ENCODE data around the gene GPR4.
A peak's percentile ranks its signal among the peaks of the same experiment; 100 is the strongest.

GPR4 gene

GRCh38 chr19:45601524-45602374 lies at the start of gene GPR4:
TSS of gene GPR4 (minus strand) at chr19:45602212. CDS start at chr19:45591866, 10,346 bp downstream.
- no peak within 1 kb of the TSS for H3K9ac ChIP-seq (ENCODE audit: low read depth, low read length)
- H3K36me3 ChIP-seq (ENCODE audit: insufficient read depth, low read depth, low read length), result no peaks in the 10 kb centered on the region
- no peak within 1 kb of the TSS for H3K27ac ChIP-seq (ENCODE audit: low read length)
- no peaks in the 10 kb centered on the region for H3K9me3 ChIP-seq (ENCODE audit: insufficient read depth, low read depth, low read length)
- H3K4me3 ChIP-seq (ENCODE audit: low read length), result peak within 1 kb of the TSS; percentile 55
- peaks cover 11% of the 10 kb centered on the region; the same call in 1 of the 2 replicates for H3K4me1 ChIP-seq (ENCODE audit: insufficient read depth, low read length)
- H3K27me3 ChIP-seq (ENCODE audit: insufficient read depth, low read length), result peaks cover 74% of the 10 kb centered on the region

- Histone ChIP-seq H3K27me3 (ENCODE audit: insufficient read depth, low read length) (no peaks in the 10 kb centered on the region), H3K4me1 (ENCODE audit: insufficient read depth, low read length) (no peaks in the 10 kb centered on the region), H3K4me3 (ENCODE audit: low read length) (no peak overlapping the region), H3K9me3 (ENCODE audit: insufficient read depth, low read depth, low read length) (no peaks in the 10 kb centered on the region), H3K36me3 (ENCODE audit: insufficient read depth, low read depth, low read length) (no peaks in the 10 kb centered on the region), H3K9ac (ENCODE audit: low read depth, low read length) (no peak overlapping the region), H3K27ac (ENCODE audit: low read length) (no peak overlapping the region)
These were observed 48.7 kb upstream of the GPR4 start for GRCh38 chr19:45650722-45651121.

GRCh38 chr19:45646345-45646698 lies 44.3 kb upstream of the GPR4 start:
- Histone ChIP-seq H3K4me3 (ENCODE audit: low read length) (peak overlapping the region; percentile 63; the same call in 1 of the 2 replicates), H3K27me3 (ENCODE audit: insufficient read depth, low read length) (peaks cover 18% of the 10 kb centered on the region; the same call in 1 of the 2 replicates), H3K36me3 (ENCODE audit: insufficient read depth, low read depth, low read length) (no peaks in the 10 kb centered on the region), H3K4me1 (ENCODE audit: insufficient read depth, low read length) (peaks cover 6% of the 10 kb centered on the region; the same call in 1 of the 2 replicates), H3K27ac (ENCODE audit: low read length) (no peak overlapping the region), H3K9me3 (ENCODE audit: insufficient read depth, low read depth, low read length) (no peaks in the 10 kb centered on the region), H3K9ac (ENCODE audit: low read depth, low read length) (no peak overlapping the region)

GRCh38 chr19:45645631-45646344 lies 43.8 kb upstream of the GPR4 start:
- Histone ChIP-seq H3K9ac (ENCODE audit: low read depth, low read length) (no peak overlapping the region), H3K4me3 (ENCODE audit: low read length) (peak overlapping the region; percentile 63; the same call in 1 of the 2 replicates), H3K9me3 (ENCODE audit: insufficient read depth, low read depth, low read length) (no peaks in the 10 kb centered on the region), H3K36me3 (ENCODE audit: insufficient read depth, low read depth, low read length) (no peaks in the 10 kb centered on the region), H3K27me3 (ENCODE audit: insufficient read depth, low read length) (peaks cover 18% of the 10 kb centered on the region; the same call in 1 of the 2 replicates), H3K4me1 (ENCODE audit: insufficient read depth, low read length) (peaks cover 6% of the 10 kb centered on the region; the same call in 1 of the 2 replicates), H3K27ac (ENCODE audit: low read length) (no peak overlapping the region)

- H3K27me3 ChIP-seq (ENCODE audit: insufficient read depth, low read length), result peaks cover 18% of the 10 kb centered on the region; the same call in 1 of the 2 replicates
- no peak overlapping the region for H3K27ac ChIP-seq (ENCODE audit: low read length)
- peaks cover 6% of the 10 kb centered on the region; the same call in 1 of the 2 replicates for H3K4me1 ChIP-seq (ENCODE audit: insufficient read depth, low read length)
- H3K4me3 ChIP-seq (ENCODE audit: low read length), result peak overlapping the region; percentile 63; the same call in 1 of the 2 replicates
- H3K9ac ChIP-seq (ENCODE audit: low read depth, low read length), result no peak overlapping the region
- no peaks in the 10 kb centered on the region for H3K36me3 ChIP-seq (ENCODE audit: insufficient read depth, low read depth, low read length)
- H3K9me3 ChIP-seq (ENCODE audit: insufficient read depth, low read depth, low read length), result no peaks in the 10 kb centered on the region
These were observed 43.1 kb upstream of the GPR4 start for GRCh38 chr19:45645068-45645630.

GRCh38 chr19:45643927-45644771 lies 42.1 kb upstream of the GPR4 start:
- H3K4me3 ChIP-seq (ENCODE audit: low read length), result peak overlapping the region; percentile 78; the same call in 1 of the 2 replicates
- H3K27ac ChIP-seq (ENCODE audit: low read length), result no peak overlapping the region
- H3K9ac ChIP-seq (ENCODE audit: low read depth, low read length), result no peak overlapping the region
- peaks cover 18% of the 10 kb centered on the region; the same call in 1 of the 2 replicates for H3K27me3 ChIP-seq (ENCODE audit: insufficient read depth, low read length)
- peaks cover 6% of the 10 kb centered on the region; the same call in 1 of the 2 replicates for H3K4me1 ChIP-seq (ENCODE audit: insufficient read depth, low read length)
- no peaks in the 10 kb centered on the region for H3K9me3 ChIP-seq (ENCODE audit: insufficient read depth, low read depth, low read length)
- H3K36me3 ChIP-seq (ENCODE audit: insufficient read depth, low read depth, low read length), result no peaks in the 10 kb centered on the region

GRCh38 chr19:45643024-45643926 lies 41.3 kb upstream of the GPR4 start:
- no peaks in the 10 kb centered on the region for H3K36me3 ChIP-seq (ENCODE audit: insufficient read depth, low read depth, low read length)
- H3K9me3 ChIP-seq (ENCODE audit: insufficient read depth, low read depth, low read length), result no peaks in the 10 kb centered on the region
- no peak overlapping the region for H3K27ac ChIP-seq (ENCODE audit: low read length)
- peaks cover 18% of the 10 kb centered on the region; the same call in 1 of the 2 replicates for H3K27me3 ChIP-seq (ENCODE audit: insufficient read depth, low read length)
- peak overlapping the region; percentile 31; the same call in 1 of the 2 replicates for H3K9ac ChIP-seq (ENCODE audit: low read depth, low read length)
- H3K4me3 ChIP-seq (ENCODE audit: low read length), result peak overlapping the region; percentile 78
- H3K4me1 ChIP-seq (ENCODE audit: insufficient read depth, low read length), result peaks cover 10% of the 10 kb centered on the region; the same call in 1 of the 2 replicates

- H3K9me3 ChIP-seq (ENCODE audit: insufficient read depth, low read depth, low read length), result no peaks in the 10 kb centered on the region
- no peaks in the 10 kb centered on the region for H3K36me3 ChIP-seq (ENCODE audit: insufficient read depth, low read depth, low read length)
- peaks cover 18% of the 10 kb centered on the region; the same call in 1 of the 2 replicates for H3K27me3 ChIP-seq (ENCODE audit: insufficient read depth, low read length)
- peaks cover 13% of the 10 kb centered on the region; the same call in 1 of the 2 replicates for H3K4me1 ChIP-seq (ENCODE audit: insufficient read depth, low read length)
- H3K27ac ChIP-seq (ENCODE audit: low read length), result no peak overlapping the region
- H3K4me3 ChIP-seq (ENCODE audit: low read length), result peak overlapping the region; percentile 67
- no peak overlapping the region for H3K9ac ChIP-seq (ENCODE audit: low read depth, low read length)
These were observed 39.5 kb upstream of the GPR4 start for GRCh38 chr19:45641274-45642105.

GRCh38 chr19:45640849-45641273 lies 38.8 kb upstream of the GPR4 start:
- Histone ChIP-seq H3K27ac (ENCODE audit: low read length) (no peak overlapping the region), H3K36me3 (ENCODE audit: insufficient read depth, low read depth, low read length) (no peaks in the 10 kb centered on the region), H3K27me3 (ENCODE audit: insufficient read depth, low read length) (peaks cover 18% of the 10 kb centered on the region; the same call in 1 of the 2 replicates), H3K4me3 (ENCODE audit: low read length) (peak overlapping the region; percentile 67; the same call in 1 of the 2 replicates), H3K9ac (ENCODE audit: low read depth, low read length) (no peak overlapping the region), H3K9me3 (ENCODE audit: insufficient read depth, low read depth, low read length) (no peaks in the 10 kb centered on the region), H3K4me1 (ENCODE audit: insufficient read depth, low read length) (peaks cover 13% of the 10 kb centered on the region; the same call in 1 of the 2 replicates)

Data from iPS-20b (cell line).